H1 (cell line): ENCODE data around the gene SLC1A5. TPM values are rescaled to one million over a fixed set of nuclear protein-coding genes. Genes with fewer than 3 reads are reported as not detected.

Source experiments
- RAD21 ChIP-seq, 2 experiments: IDR thresholded peaks in 1 of 2; conservative IDR thresholded peaks in 1 of 2; 2 replicates each; pipeline ENCODE4 v1.6.1; 2011; ENCODE audit warnings: low read depth in 2 of 2, low read length in 2 of 2, improper control_type of control experiment in 1 of 2, inconsistent platforms in 1 of 2, mild to moderate bottlenecking in 1 of 2, moderate library complexity in 1 of 2
- TCF12 ChIP-seq: IDR thresholded peaks from 2 replicates; pipeline ENCODE4 v1.6.1; 2011; ENCODE audit warnings: low read depth, mild to moderate bottlenecking, low read length
- polyA plus RNA-seq, 7 experiments: library from polyadenylated mRNA; depleted of rRNA in 3 of 7; stranded (reverse) in 5 of 7; unstranded in 2 of 7; fragments of >200 nt in 5 of 7; fragments of 200-250 nt in 2 of 7; gene quantifications; 1 replicate in 5 of 7; 2 replicates in 1 of 7; 4 replicates in 1 of 7; pipeline versions ENCODE4 v1.2.1 to v1.2.3, GENCODE V29; 2011 to 2013; ENCODE audit warnings: missing spikeins in 2 of 7, mixed read lengths in 2 of 7
- total RNA-seq: library from RNA; stranded (reverse); fragmentation: NEBNext Ultra II Directional; extraction: Animal tissue kit (Norgen Biotek cat#: 25700); gene quantifications from 2 replicates; pipeline ENCODE4 v1.2.1, GENCODE V29; 2021

SLC1A5 gene
- total and polyA plus RNA-seq, 2 of the 8 experiments (the other 6 are each of a cell fraction or from before 2014, with no cell fraction given) = 291 to 351 TPM

DNA sequence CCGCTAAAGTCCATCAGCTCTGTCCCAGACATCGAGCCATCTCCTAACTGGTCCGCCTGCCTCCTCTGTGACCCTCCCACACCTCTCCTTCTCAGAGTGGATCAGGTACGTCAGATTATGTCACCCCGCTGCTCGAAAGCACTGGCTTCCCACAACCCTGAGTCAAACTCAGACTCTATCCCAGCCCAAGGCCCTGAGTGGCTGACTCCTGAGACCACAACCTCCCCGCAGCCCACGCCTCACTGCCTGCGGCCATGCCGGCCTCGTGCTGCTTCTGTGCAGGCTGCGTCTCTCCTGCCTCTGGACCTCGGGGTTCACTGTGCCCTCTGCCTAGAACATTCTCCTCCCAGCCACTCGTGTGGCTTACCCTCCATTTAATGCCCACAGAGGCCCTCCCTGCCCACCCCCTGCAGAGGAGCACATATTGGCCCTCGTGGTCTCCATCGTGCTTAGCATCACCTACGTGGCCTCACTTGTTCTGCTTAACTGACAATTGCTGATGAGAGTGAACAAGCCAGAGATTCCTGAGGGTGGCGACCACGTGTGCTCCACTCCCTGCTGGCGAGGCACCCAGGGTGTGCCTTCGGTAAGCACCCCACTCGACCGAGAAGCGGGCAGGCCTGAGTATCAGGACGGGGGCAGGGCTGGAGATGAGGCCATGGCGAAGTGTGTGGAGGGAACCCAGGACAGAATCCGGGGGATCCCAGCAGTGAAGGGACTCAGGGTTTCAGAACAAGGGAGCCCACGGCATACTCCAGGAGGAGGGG is 56.0 kb downstream of the SLC1A5 start (continued):
- TF ChIP-seq RAD21 (IDR thresholded peaks at IDR 0.05 in 1 of 2, conservative IDR thresholded peaks at IDR 0.05 in 1 of 2; ENCODE audit: low read depth in 2 of 2, low read length in 2 of 2) = no peak
- no peak for TF ChIP-seq TCF12
